HepG2 (cell line): ENCODE measurements around the gene NABP1. TPM values are rescaled to one million over a fixed set of nuclear protein-coding genes. Genes with fewer than 3 reads are reported as not detected.

Source experiments
- ATF1 ChIP-seq: IDR thresholded peaks from 2 replicates; pipeline ENCODE4 v1.6.1; 2016; ENCODE audit warnings: mild to moderate bottlenecking, control low read depth
- BHLHE40 ChIP-seq: IDR thresholded peaks from 2 replicates; pipeline ENCODE4 v1.6.1; 2011; ENCODE audit warnings: low read length, improper control_type of control experiment
- CCAR2 ChIP-seq: fragments of 200-400 bp; formaldehyde crosslinking; optimal IDR thresholded peaks from 2 replicates; pipeline ENCODE3; 2018; ENCODE audit warnings: low read depth, mild to moderate bottlenecking, low read length, moderate library complexity
- ELF3 ChIP-seq: IDR thresholded peaks from 2 replicates; pipeline ENCODE4 v1.6.1; 2016; ENCODE audit warnings: missing genetic modification reagents, missing compliant biosample characterization
- FOXO4 ChIP-seq: sonication (generic); formaldehyde crosslinking; conservative IDR thresholded peaks from 2 replicates; pipeline ENCODE4 v1.8.1; 2023; ENCODE audit warnings: missing genetic modification reagents
- GMEB1 ChIP-seq: sonication (generic); formaldehyde crosslinking; IDR thresholded peaks from 2 replicates; pipeline ENCODE4 v1.5.1; 2020; ENCODE audit warnings: missing genetic modification reagents, mild to moderate bottlenecking, borderline replicate concordance
- ISX ChIP-seq: sonication (generic); formaldehyde crosslinking; conservative IDR thresholded peaks from 2 replicates; pipeline ENCODE4 v1.5.0; 2020; ENCODE audit warnings: missing genetic modification reagents
- KLF16 ChIP-seq, 2 experiments: sonication (generic) in 1 of 2; formaldehyde crosslinking in 1 of 2; IDR thresholded peaks; 2 replicates each; pipeline versions ENCODE4 v1.6.1 to v1.8.0; 2016 to 2023; ENCODE audit warnings: missing genetic modification reagents in 2 of 2, missing compliant biosample characterization in 1 of 2
- PCBP2 ChIP-seq: fragments of 200-400 bp; formaldehyde crosslinking; optimal IDR thresholded peaks from 2 replicates; pipeline ENCODE3; 2018; ENCODE audit warnings: low read length, low read depth; ENCODE audit not compliant: poor library complexity, severe bottlenecking
- RNF2 ChIP-seq: fragments of 450-650 bp; conservative IDR thresholded peaks from 2 replicates; pipeline ENCODE4 v1.6.1; 2016; ENCODE audit warnings: low read depth
- SP1 ChIP-seq, 2 experiments: fragments of 450-650 bp in 1 of 2; sonication (generic) in 1 of 2; formaldehyde crosslinking in 1 of 2; IDR thresholded peaks; 2 replicates each; pipeline versions ENCODE4 v1.4.0 to v1.6.1; 2016 to 2020; ENCODE audit warnings: missing genetic modification reagents in 1 of 2
- polyA plus RNA-seq, 8 experiments: library from polyadenylated mRNA; depleted of rRNA in 3 of 8; stranded (reverse) in 7 of 8; unstranded in 1 of 8; fragments of >200 nt; fragmentation: Illumina TruSeq in 4 of 8; extraction: Trizol in 4 of 8; gene quantifications; 2 replicates each; pipeline versions ENCODE4 v1.2.1 to v1.2.3, GENCODE V29; 2011 to 2016; ENCODE audit warnings: low read depth in 4 of 8, missing spikeins in 1 of 8, mixed read lengths in 1 of 8; ENCODE audit not compliant: insufficient read depth in 1 of 8
- total RNA-seq, 5 experiments: library from RNA; depleted of rRNA; stranded (reverse); fragments of >200 nt; fragmentation: Illumina TruSeq; extraction: Trizol; gene quantifications; 2 replicates each; pipeline ENCODE4 v1.2.3, GENCODE V29; 2016; ENCODE audit warnings: low read depth in 1 of 5
- TF ChIP-seq, protein P1 (sequence below): IDR thresholded peaks from 2 replicates; pipeline ENCODE4 v1.6.1; 2012; ENCODE audit warnings: low read length, improper control_type of control experiment
- TF ChIP-seq, protein P2 (sequence below): sonication (generic); formaldehyde crosslinking; IDR thresholded peaks from 2 replicates; pipeline ENCODE4 v1.8.1; 2023; ENCODE audit warnings: missing genetic modification reagents, inconsistent platforms, borderline replicate concordance
- TF ChIP-seq, protein P3 (sequence below): sonication (generic); formaldehyde crosslinking; IDR thresholded peaks from 2 replicates; pipeline ENCODE4 v1.4.0; 2020; ENCODE audit warnings: missing genetic modification reagents

NABP1 gene
- total and polyA plus RNA-seq, 2 of the 13 experiments (the other 11 are each of a cell fraction or from before 2014, with no cell fraction given) = 14.9 to 19.8 TPM

DNA sequence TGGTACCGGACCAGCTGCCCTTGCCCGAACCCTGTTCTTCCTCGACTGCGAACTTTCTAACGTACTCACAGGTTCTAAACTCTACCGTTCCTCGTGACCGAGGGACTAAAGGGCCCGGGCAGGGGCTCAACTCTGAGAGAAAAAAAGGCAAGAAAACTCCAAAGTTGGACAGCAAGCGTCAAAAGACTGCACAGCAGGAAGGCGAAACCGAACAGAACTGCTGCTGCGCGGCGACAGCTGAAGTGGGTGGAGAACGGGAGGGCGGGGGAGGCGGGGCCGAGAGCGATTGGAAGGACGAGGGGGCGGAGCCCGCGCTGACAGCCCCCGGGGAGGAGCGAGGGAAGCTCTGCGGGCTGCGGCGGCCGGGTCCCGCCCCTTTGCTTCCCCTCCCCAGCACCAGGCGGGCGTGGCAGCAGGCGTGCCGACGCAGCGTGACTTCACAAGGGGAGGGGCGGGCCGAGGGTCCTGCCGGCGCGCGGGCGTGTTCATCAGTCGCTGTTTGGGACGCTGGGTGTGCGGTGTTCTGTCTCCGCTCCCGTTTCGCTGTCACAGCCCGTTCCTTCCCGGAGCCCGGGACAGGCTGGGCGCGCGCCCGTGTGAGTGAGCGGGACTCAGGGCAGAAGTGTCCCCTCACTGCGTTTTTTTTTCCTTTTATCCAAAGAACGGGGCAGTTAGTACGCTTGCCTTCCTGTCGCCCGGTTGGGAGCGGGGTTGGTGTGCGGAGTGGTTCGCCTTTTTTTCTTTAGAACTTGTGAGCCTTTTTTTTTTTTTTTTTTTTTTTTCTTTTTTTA lies at the start of gene NABP1 (continued):
- peak; percentile 96 for TF ChIP-seq GMEB1 (CRISPR knock-in tag)
- no peak for TF ChIP-seq FOXO4 (CRISPR knock-in tag)
- no peak for TF ChIP-seq PCBP2
- TF ChIP-seq, protein P1, sequence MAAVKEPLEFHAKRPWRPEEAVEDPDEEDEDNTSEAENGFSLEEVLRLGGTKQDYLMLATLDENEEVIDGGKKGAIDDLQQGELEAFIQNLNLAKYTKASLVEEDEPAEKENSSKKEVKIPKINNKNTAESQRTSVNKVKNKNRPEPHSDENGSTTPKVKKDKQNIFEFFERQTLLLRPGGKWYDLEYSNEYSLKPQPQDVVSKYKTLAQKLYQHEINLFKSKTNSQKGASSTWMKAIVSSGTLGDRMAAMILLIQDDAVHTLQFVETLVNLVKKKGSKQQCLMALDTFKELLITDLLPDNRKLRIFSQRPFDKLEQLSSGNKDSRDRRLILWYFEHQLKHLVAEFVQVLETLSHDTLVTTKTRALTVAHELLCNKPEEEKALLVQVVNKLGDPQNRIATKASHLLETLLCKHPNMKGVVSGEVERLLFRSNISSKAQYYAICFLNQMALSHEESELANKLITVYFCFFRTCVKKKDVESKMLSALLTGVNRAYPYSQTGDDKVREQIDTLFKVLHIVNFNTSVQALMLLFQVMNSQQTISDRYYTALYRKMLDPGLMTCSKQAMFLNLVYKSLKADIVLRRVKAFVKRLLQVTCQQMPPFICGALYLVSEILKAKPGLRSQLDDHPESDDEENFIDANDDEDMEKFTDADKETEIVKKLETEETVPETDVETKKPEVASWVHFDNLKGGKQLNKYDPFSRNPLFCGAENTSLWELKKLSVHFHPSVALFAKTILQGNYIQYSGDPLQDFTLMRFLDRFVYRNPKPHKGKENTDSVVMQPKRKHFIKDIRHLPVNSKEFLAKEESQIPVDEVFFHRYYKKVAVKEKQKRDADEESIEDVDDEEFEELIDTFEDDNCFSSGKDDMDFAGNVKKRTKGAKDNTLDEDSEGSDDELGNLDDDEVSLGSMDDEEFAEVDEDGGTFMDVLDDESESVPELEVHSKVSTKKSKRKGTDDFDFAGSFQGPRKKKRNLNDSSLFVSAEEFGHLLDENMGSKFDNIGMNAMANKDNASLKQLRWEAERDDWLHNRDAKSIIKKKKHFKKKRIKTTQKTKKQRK = no peak
- TF ChIP-seq BHLHE40 = peak; percentile 86
- no peak; the same call in 1 of the 2 replicates for TF ChIP-seq ATF1
- peak; percentile 86 for TF ChIP-seq ELF3 (CRISPR knock-in tag)
- TF ChIP-seq, protein P2, sequence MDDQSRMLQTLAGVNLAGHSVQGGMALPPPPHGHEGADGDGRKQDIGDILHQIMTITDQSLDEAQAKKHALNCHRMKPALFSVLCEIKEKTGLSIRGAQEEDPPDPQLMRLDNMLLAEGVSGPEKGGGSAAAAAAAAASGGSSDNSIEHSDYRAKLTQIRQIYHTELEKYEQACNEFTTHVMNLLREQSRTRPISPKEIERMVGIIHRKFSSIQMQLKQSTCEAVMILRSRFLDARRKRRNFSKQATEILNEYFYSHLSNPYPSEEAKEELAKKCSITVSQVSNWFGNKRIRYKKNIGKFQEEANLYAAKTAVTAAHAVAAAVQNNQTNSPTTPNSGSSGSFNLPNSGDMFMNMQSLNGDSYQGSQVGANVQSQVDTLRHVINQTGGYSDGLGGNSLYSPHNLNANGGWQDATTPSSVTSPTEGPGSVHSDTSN (CRISPR knock-in tag) = peak; percentile 89
- TF ChIP-seq KLF16 (CRISPR knock-in tag; IDR thresholded peaks at IDR 0.05) = peak in 1 of 2 experiments; percentile 98; a peak in 2 of 4 replicates
- TF ChIP-seq RNF2 = peak; percentile 61
- TF ChIP-seq, protein P3, sequence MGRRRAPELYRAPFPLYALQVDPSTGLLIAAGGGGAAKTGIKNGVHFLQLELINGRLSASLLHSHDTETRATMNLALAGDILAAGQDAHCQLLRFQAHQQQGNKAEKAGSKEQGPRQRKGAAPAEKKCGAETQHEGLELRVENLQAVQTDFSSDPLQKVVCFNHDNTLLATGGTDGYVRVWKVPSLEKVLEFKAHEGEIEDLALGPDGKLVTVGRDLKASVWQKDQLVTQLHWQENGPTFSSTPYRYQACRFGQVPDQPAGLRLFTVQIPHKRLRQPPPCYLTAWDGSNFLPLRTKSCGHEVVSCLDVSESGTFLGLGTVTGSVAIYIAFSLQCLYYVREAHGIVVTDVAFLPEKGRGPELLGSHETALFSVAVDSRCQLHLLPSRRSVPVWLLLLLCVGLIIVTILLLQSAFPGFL (CRISPR knock-in tag) = peak; percentile 65; the same call in 1 of the 2 replicates
- TF ChIP-seq SP1 (IDR thresholded peaks at IDR 0.05) = no peak
- TF ChIP-seq SP1 (CRISPR knock-in tag; IDR thresholded peaks at IDR 0.05) = peak; percentile 99
- TF ChIP-seq CCAR2 = no peak
- 0 out of 2 replicates have a peak, but pooled peaks have one; percentile 88 for TF ChIP-seq ISX (CRISPR knock-in tag)
